GM19463 (cell line): ENCODE measurements around the gene PLSCR5.
A peak's percentile ranks its signal among the peaks of the same experiment; 100 is the strongest.

Experiments used
- ATAC-seq: cut with Tn5 transposase; IDR thresholded peaks from one replicate; pipeline ENCODE4 v1.9.1; 2021; ENCODE audit warnings: mild to moderate bottlenecking, moderate library complexity; ENCODE audit not compliant: unreplicated experiment

Gene PLSCR5

DNA sequence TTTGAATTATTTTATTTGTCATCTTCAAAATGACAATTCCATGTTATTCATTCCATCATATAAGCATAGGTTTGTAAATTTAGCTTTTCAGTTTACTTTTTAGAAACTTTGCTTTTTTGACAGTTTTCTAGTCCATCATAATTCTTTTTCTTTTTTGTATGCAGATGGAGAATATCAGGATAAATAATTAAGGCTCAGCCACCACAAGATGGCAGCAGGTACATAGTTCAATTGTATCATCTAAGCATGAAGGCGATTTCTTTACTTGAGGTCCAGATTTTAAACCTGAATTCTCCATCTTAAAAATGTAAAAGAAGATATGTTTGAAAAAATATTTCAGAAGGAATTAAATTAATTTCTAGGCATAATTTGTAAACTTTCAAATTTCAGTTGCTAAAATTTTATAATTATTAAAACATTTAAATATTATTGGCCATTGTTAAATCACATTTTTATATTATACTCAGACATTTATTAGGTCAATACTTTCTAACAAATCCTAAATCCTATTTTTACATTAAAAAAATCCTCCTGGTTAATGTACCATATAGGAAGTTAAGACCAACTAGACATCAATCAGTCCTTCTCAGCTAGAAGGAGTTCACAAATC lies 15.1 kb downstream of the PLSCR5 start:
- ATAC-seq = peak; percentile 54

DNA sequence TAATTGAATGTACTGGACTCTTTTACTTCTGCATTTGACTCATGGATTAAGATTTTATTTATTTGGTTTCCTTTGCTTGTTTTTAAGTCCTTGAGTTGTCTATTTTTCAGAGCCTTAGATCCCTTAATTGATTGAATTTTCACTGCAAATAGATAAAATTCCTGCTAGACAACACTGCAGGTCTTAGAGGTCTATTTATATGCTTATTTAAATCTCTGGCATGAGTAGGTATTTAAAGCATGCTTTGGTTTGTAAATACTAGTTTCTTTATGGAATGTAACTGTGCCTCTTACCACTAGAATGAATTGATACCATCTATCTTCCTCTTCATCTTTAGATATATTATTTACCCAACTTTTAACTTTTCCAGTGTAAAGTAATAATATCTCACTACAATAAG lies 20.0 kb downstream of the PLSCR5 start:
- ATAC-seq = no peak

DNA sequence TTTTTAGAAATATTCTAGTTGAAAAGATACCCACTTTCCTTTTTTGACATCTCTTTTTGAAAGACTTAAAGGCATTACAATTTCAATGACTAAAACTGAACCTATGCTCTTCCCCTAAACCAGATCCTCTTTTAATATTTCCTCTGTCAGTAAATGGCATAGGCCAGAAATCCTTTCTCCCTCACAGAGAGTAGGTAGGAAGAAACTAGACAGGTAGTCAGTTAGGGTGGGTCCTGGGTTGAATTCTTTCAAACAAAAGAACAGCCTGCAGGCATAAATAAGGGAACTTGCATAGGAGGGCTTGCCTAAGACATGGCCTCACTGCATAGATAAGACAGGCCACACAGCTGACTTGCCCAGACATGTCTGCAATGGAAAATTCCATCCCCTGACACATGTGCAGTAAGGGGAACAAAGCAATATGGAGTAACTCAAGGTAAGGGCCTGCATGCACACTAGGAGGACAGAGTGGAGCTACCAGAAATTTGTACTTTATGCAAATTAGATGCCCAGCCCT lies 23.1 kb downstream of the PLSCR5 start:
- ATAC-seq = peak; percentile 46

DNA sequence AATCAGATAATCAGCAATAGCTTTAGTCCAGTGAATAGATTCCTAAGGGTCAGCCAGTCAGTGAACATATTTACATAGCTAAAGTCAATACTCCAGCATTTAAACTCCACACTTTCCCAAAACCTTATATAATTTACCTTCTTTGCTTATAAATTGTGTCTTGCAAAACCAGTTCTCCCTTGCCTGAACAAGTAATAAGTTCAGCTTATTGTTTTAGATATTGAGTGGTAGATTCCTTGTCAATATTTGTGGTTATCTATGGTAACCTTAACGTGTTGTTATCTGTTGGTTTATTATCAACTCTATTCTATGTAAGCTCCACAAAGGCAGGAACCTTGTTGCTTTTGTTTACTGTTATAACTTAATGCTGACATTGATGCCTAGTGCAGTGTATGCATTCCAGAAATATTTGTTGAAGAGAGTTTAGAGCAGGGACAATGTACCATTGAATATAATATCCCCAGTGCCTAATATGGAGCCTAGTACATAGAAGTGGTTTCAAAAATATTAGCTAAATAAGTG lies 24.0 kb downstream of the PLSCR5 start:
- ATAC-seq = no peak

DNA sequence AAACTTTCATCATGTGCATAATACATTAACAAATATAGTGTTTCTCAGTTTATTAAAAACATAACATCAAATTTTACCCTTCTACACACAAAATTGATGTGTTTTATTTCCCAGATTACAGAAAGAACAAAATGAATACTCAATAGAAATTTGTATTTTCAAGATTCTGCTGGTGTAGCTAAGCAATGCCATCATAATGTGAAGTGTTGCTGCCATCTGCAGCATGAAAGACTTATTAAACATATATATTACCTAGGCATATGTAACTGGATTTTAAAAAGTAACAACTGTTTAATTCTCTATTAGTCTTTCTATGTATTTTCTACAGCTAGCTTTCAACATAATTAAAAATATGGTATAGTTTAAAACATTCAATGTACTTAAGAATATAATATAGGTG lies 27.5 kb downstream of the PLSCR5 start:
- ATAC-seq = peak; percentile 66

DNA sequence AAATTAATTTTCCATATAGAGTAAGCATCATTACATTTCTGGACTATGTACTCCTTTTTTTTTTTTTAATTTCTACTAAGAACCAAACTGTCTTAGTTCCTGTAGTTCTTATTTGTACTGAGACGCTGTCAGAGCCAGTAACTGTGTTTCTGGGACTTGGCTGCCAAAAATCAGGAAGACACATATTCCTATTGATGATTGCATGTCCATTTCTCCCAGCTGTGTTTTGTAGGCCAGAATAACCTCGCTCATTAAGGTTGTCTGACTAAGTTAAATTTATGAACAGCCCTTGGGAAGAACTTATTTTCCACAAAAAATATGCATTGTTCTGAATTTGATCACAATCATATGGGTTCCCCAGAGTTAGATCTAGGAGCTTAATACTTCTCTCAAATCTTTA lies 29.5 kb downstream of the PLSCR5 start:
- no peak for ATAC-seq

DNA sequence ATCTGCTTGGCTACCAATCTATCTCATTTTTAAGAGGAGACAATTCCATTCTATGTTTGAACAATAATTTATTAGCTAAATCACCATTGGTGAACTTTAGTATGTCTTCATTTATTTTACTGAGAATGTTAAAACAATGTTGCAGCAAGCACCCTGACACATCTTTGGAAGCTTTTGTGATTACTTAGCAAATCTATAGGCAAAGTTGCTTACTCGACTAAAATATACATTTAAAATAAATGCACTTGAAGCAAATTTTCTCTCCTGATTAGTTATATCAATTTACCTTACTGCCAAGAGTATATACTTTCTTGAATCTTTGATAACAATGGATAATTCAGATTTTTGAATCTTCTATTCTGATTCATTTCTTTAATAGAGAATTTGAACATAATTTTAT lies 31.0 kb downstream of the PLSCR5 start:
- ATAC-seq = no peak

DNA sequence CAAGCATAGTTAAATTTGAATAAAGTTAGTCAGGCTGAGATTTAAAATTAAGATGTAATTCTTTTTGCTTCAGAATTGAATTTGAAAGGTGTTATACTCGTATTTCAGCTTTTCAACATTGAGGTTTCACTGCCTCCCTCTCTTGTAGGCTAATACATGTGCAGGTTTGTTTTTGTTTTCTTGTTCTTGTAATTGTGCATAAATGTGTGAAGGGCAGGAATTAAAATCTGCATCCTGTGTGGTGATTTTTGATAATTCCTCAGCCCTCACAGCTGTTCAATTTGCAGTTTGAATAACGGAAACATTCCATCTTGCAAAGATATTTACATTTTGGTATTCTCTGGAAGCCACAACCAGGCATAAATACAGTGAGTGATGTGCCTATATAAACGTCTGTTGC lies 35.8 kb downstream of the PLSCR5 start:
- no peak for ATAC-seq

DNA sequence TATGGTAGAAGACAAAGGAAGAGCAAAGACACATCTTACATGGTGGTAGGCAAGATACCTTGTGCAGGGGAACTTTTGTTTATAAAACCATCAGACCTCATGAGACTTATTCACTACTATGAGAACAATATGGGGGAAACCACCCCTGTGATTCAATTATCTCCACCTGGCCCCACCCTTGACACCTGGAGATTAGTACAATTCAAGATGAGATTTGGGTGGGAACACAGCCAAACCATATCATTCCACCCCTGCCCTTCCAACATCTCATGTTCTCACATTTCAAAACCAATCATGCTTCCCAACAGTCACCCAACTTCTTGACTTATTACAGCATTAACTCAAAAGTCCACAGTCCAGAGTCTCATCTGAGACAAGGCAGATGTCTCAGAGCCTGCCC lies 39.0 kb downstream of the PLSCR5 start:
- no peak for ATAC-seq

DNA sequence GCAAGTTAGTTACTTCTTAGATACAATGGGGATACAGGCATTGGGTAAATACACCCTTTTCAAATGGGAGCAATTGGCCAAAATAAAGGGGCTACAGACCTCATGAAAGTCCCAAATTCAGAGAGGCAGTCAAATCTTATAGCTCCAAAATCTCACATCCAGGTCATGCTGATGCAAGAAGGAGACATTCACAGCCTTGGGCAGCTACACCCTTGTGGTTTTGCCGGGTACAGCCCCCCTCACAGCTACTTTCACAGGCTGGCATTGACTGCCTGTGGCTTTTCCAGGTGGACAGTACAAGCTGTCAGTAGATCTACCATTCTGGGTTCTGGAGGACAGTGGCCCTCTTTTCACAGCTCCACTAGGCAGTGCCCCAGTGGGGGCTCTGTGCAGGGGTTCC lies 43.3 kb downstream of the PLSCR5 start:
- ATAC-seq = no peak

DNA sequence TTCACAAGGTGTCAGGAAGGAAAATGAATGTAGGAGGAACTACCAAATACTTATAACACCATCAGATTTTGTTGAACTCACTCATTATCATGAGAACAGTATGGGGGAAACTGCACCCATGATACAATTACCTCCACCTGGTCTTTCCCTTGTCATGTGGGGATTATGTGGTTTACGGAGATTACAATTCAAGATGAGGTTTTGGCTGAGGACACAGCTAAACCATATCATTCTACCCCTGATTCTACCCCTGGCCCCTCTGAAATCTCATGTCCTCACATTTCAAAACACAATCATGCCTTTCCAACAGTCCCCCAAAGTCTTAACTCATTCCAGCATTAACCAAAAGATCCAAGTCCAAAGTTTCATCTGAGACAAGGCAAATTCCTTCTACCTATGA lies 43.7 kb downstream of the PLSCR5 start:
- ATAC-seq = no peak

DNA sequence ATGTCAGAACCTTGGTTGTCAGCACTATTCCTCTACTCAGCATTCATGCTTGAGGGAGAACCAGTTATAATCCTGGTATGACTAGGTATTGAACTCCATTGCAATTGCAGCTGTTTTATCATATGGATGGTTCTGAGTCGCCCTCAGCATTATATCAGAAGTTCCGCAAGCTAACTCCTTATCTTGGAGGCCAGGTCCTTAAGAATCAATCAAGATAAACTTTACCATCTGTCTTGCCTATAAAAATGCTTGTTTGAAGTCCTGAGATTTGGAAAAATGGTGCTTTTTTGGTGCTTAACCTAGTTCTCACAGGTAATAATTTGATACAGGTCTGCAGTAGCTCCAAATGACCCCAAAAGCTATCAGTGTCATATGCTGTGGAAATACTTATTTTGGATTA lies 44.5 kb downstream of the PLSCR5 start:
- ATAC-seq = no peak

DNA sequence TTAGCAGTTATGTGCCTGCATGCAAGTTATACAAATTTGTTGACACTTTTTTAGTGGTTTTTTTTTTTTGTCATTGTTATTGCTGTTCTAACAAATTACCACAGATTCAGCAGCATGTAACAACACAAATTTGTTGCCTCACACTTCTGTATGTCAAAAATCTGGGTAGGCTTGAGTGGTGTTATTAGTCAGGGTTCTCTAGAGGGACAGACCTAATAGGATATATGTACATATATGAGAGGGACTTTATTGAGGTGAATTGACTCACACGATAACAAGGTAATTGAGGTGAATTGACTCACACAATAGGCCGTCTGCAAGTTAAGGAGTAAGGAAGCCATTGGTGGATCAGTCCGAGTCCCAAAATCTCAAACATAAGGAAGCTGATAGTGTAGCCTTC lies 45.8 kb downstream of the PLSCR5 start:
- ATAC-seq = no peak

DNA sequence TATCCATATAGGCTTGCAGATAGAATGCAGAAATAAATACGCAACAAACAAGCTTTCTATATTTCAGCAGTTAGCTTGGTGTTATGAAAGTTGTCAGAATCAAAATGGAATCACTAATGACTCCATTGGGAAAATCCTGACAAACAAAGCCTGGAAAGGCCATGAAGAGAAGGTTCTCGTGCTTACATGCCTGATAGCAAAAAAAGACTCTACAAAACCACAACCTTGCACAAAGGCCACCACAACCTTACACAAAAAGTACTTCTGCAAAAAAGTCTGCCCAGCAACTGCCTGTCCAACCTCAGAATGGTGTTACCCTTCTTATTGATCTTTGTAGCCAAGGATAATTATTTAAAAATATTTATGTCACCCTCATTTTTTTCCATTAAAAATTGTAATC lies 46.4 kb downstream of the PLSCR5 start:
- no peak for ATAC-seq

DNA sequence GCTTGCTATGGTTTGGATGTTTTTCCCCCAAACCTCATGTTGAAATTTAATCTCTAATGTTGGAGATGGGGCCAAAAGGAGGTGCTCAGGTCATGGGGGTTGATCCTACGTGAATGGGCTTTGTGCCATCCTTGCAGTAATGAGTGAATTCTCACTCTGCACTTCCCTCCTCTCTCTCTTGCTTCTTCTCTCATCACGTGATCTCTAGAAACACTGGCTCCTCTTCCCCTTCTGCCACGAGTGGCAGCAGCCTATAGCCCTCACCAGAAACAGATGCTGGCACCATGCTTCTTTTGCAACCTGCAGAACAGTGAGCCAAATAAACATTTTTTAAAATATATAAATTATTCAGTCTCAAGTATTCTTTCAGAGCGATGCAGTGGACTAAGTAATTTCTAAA lies 47.4 kb downstream of the PLSCR5 start:
- ATAC-seq = no peak

DNA sequence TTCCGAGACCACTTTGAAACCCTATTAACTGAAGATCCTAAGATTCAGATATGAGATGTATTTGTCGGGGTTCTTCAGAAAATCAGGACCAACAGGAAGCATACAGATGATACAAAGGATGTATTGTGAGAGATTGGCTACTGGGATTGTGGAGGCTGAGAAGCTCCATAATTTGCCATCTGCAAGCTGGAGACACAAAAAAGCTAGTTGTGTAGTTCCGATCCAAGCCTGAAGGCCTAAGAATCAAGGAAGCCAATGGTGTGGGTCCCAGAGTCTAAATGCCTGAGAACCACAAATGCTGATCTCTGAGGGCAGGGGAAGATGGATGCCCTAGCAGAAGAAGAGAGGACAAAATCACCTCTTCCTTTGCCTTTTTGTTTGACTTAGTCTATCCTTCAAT lies 49.8 kb downstream of the PLSCR5 start:
- ATAC-seq = no peak

DNA sequence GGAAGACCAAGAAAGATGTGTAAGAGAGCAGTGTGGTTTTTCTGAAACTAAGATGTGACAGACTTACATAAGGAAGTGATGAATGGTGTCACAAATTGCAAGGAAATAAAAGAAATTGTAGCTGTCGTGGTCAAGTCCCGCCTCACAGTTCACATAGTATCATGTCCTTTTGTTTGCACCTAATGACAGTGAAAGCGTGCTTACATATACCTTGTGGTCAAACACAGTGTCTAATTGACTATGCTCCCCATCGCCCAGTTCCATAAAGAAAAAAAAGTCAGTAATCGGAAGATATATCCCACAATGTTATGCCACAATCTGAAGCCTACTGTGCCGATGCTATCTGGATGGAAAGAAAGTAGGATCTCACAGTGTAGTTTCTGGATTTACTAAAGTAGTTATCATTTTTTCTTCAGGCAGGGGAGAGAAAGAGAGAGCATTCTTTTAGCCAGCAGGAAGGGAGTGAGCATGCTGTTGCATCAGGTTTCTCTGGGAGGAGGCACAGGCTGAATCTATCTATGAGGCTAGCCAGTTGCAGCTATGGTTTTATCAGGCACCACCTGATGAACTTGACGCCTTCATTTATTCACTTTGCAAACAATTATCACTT lies 50.9 kb downstream of the PLSCR5 start:
- no peak for ATAC-seq

DNA sequence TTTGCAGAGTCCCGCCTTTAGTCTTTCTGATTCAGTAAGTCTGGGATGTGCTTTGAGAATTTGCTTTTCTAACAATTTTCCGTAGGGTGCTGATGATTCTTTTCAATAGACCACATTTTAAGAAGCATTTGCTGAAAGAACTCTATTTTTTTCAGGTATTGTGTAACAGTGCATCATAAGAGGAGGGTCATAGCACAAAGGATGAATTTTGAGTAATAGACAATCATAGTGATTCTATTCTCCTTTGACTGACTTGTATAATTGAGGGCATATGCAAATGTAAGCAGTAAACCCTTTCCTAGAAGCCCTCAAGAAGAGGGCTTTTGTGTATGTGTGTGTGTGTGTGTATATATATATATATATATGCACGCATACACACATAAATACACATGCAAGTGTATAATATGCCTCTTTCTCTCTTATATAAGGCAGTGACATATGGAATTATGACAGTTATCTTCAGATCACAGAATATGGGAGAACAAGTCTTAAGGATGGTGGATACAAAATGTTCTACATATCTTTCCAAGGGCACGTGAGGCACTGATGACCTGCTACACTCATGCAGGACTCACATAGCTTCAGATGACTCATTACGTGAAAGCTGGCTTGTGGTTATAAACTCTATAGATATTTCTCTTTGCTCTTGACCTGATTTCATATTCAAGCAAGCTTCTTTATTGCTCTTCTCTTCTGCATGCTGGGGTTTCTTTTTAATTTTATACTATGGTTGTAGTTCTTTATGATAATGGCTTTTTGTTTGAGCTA lies 54.2 kb downstream of the PLSCR5 start:
- ATAC-seq = peak; percentile 92

DNA sequence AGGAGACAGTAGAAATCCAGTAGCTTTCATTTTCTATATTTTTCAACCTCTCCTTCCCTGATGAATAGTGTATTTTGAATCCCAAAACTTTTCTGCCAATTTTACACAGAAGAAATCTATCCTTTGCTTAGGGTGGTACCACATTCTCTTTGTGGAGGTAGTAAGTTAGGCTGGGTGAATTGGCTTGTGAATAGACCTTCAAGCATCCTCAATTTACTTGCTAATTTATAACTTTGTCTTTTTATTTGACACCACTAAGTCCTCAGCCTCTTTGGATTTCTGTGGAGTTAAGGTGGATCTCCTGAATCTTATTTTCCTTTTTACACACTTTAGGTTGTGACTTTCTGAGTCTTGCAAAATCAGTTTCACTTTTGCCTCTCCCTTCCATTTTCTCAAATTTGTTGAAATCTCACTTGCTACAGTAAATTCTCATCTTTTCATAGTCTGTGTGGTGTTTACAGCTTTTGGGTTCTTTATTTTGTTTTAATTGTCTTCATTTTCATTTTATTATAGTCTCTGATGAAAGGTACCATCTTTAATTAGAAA lies 55.0 kb downstream of the PLSCR5 start:
- no peak for ATAC-seq

DNA sequence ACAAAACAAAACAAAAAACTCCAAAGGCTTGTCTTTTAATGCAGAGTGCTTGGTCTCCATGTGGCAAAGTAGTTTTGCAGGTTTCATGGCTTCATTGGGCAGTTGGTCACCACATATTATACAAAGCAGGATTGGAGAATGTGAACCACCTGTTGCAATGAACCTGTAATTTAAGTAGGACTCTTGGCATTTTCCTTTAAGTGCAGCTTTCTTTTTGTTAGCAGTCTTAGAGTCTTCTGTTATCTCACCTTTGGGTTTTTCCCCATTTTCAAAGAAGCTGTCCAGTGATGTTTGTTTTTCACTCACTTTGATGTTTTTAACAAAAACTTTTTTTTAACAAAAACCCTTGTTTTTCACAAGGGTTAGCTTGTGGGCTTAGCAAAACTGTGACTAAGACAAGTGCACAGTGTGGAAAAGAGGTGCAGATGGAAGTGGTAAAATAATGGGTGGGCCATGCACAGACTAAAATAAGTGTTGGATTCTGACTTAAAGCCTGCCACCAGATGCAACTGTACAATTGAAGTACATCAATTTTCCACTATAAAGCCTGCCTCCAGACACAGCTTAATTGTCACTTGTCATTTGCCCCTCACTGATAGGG lies 57.8 kb downstream of the PLSCR5 start:
- no peak for ATAC-seq

DNA sequence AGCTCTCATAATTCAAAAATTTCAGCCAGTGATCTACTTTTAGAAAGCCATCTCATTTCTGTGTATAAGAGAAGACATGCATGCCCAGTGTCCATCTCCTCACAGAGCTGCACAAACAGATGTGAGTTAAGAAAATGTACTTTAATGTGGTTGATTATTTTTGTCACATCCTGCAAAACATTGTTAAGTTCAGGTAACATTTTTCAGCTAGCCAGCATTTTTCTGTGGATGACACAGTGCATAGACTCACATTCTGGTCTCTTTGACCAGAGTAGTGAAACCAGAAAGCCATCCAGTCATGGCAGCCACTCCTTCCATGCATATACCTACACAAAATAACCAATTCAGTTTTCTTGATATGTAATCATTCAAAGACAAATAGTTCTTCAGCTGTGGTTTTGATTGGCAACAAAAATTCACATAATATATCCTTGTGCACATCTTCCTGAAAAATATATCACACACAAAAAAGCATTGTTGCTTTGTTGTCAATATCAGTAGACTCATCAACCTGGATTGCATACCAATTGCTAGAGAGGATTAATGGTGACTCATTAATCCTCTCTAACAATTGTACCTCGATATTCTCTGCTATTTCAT lies 58.7 kb downstream of the PLSCR5 start:
- ATAC-seq = no peak
